Stimulated activated CD4-positive, alpha-beta T cell treated with anti-CD3 and anti-CD28 coated beads, Interleukin-2, amount 100 ng/mL, for 24 hours (primary cell): ENCODE measurements around the gene CECR2.

Experiments used
- DNase-seq, 2 donors: peaks; one replicate each; pipeline ENCODE4 v3.0.0-alpha.2; 2020

Gene CECR2

DNA sequence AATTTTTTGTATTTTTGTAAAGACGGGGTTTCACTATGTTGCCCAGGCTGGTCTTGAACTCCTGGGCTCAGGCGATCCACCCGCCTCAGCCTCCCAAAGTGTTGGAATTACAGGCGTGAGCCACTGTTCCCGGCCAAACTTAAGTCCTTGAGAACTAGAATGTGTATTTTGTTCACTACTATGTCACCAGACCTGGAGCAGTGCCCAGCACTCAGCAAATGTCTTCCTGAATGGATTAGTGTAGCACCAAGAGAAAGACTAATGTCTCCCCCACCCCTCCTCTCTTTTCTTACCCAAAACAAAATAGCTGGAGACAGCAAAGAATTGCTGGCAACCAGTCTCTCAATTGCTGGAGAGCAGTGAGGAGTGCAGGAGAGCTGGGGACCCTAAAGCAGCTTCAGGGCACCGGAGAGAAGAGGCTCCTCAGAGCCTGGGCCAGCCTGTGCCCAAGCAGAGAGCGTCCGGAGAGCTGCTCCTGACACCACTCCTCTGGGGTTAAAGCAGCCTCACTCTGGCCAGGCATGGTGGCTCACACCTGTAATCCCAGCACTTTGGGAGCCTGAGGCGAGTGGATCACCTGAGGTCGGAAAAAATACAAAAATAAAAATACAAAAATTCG, 209.0 kb downstream of the CECR2 start:
- DNase-seq, result no peak

DNA sequence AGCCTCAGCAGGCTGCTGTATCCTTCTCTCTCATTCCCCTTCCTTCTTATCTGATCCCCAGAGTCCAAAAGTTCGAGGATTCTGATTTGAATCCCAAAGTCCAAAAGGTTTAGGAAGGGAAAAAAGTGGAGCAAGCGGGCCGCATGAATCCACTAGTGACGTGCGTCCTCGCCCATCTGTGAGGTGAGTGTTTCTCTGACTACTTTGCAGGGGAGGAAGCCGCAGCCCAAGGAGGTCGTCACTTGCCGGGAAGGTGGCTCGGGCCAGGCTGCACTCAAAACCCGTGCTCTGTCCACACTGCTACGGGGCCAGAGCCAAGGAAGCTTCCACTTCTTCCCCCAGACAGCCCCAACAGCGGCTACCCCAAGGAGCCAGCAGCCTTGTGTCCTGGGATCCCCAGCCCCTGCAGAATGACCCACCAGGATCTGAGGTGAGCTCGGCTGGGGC, 210.3 kb downstream of the CECR2 start:
- DNase-seq, result no peak

DNA sequence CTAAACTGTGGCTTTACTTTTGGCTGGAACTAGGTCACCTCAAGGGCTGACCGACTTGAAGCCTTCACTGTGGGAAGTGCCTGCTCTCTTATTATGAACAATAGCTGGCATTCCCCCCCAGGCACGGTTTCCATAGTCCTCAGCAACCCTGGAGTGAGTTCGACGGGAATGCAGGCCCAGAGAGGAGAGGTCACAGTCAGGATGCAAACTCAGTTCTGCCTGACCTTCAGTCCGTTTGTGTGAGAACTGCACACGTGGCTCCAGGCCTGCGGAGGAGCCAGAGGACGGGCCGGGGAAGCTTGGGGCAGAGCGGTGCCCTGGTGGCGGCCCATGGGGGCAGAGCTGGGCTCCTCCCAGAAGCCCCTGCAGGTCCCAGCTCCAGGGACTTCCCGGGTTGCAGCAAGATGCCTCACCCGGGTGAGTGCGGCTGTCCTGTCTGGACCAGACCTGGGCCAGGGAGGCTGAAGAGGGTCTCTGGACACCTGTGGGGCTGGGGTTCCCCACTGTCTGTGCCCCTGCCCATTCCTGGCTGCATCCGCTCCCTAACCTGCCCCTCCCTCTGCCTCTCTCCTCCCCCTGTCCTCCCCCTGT, 211.3 kb downstream of the CECR2 start:
- no peak for DNase-seq

DNA sequence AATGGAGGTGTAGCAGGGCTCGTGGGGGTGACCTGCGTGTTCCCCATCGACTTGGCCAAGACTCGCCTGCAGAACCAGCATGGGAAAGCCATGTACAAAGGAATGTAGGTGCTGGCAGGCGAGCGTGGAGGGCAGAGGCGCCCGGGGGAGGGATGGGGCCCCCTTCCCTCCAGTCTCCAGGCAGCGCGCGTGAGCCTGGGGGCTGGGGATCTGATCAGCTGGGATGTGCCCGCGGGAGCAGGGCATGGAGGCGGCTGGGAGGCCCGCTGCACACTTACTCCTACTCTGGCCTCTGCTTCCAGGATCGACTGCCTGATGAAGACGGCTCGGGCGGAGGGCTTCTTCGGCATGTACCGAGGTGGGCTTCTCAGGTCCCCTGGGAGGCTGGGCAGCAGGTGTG, 211.8 kb downstream of the CECR2 start:
- DNase-seq, result no peak

DNA sequence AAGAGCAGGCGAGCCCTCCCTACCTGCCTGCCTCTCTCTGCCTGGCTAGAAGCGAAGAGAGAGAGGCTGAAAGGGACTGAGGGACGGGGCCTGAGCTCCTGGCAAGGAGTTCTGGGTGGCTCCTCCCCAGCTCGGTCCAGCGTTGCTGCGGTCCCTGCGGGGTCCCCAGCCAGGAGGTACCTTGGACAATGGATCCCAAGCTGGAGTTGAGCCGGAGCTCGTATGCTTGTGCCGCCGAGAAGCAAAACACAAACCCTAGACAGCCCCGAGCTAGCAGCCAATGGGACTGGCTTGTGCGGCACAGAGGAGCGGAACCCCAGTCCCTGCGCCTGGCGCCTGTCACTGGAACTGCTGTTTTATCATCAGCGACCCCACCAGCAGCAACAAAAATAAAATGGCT, 212.4 kb downstream of the CECR2 start:
- DNase-seq, result no peak

DNA sequence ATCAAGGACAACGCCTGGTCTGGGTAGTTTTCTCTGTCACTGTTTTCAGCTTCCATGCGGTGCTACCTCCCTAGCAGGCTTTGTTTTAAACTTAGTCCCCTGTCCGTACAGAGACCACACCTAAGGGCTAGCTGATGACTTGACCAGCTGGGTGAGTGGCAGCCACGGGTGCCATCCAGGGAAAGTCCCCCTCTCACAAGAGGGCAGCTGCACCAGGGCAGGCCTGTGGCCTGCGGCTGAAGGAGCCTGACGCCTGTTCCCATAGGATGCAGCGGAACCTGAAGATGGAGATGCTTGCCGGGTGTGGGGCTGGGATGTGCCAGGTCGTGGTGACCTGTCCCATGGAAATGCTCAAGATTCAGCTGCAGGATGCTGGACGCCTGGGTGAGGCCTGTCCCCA, 213.9 kb downstream of the CECR2 start:
- DNase-seq, result no peak

DNA sequence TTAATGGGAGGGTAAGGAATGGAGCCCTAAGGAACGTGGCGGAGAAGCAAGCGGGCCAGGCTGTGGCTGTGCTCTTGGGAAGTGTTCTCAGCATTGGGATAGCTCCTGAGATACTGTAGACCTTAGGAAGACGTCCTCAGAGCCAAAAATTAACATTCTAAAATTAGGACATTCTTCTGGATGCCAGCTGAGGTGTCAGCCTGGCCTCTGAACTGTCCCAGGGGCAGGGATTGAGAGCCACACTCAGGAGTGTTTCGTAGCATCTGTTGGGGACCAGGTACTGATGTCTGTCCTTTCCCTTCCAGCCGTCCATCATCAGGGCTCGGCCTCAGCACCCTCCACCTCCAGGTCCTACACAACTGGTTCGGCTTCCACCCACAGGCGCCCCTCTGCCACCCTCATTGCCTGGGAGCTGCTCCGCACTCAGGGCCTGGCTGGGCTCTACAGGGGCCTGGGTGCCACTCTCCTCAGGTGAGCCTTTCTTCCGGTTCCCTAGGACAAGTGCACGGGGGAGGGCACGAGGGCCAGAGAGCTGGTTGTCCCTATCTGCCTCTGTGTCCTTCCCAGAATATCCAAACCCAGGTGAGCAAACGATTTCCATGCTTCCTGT, 217.7 kb downstream of the CECR2 start:
- DNase-seq, result no peak

DNA sequence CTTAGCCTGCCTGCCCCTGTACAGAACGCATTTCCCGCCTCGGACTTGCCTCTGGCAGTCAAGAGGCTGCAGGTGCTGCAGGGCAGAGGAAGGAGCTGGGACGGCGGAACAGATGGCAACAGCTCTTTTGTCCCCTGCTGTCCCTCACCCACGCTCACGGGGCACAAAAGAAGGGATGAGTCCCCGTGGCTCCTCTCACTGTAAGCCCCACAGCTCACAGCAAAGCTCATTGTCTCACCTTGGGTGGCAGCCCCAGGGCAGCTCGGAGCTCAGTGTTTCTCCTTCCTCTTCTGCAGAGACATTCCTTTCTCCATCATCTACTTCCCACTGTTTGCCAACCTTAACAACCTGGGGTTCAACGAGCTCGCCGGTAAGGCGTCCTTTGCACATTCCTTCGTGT, 218.4 kb downstream of the CECR2 start:
- no peak for DNase-seq

DNA sequence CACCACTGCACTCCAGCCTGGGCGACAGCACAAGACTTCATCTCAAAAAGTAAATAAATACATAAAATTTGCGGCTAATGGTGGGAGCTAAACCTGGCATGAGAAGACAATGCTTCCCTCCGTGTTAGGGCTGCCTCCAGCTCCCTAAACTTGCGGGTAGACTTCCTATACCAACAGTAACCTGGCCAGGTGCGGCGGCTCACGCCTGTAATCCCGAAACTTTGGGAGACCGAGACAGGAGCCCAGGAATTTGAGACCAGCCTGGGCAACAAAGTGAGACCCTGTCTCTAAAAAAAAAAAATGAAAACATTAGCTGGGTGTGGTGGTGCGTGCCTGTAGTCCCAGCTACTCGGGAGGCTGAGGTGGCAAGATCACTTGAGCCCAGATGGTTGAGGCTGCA, 219.3 kb downstream of the CECR2 start:
- no peak for DNase-seq

DNA sequence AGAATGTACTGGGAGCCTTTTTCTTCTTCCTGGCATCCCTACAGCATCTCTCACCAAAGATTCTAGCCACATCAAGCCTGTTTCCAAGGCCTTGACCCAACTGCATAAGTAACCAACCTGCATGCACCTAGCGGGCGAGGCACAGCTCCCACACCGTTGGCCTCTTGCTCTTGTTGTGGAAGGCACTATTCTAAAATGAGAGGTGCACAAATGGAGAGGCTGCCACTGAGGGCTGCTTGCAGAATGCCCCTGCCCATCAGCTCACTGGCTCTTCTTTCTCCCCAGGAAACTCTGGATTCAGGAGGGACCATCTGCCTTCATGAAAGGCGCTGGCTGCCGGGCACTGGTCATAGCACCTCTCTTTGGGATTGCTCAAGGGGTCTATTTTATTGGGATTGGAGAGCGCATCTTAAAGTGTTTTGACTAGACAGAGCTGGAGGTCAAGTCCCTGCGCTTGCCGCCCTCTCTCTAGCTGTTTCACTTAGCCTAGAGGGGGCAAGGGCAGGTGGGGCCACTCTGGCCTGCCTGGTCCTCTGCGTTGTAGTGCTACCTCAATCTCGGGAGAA, 220.6 kb downstream of the CECR2 start:
- DNase-seq, result no peak

DNA sequence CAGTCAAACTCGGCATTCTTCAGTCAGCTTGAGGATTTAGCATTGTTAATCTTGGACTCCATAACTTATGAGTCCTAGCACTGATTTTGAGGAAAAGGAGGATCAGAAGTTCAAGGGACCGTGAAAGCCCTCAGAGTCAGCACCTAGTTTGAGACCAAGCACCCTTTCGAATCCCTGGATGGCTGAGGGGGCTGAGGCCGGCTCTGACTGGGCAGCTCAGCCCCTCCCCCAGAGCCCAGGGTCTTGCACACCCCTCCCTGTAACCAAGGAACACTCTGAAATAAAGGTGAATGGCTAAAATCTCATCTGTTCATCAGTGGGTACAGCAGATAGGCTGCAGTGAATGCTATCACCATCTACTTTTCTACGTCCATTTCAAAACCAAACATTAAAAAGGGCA, 221.3 kb downstream of the CECR2 start:
- DNase-seq, result no peak

DNA sequence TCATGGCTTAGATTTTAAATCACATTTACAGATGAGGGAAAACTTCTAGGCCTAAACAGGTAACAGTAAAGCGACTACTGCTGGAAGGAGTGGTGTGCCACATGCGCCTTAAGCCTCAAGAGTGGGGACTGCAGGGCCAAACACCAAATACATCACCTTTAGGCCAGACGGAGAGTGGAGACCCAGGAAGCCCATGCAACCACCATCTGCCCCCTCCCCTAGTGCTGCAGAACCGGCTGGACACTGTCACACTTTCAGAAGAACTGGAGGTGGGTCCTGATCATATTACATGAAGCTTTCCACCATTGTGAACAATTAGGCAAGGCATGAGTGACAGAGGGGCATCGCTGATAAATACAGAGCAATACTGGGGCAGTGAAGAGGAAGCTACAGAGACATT, 222.9 kb downstream of the CECR2 start:
- DNase-seq, result no peak

DNA sequence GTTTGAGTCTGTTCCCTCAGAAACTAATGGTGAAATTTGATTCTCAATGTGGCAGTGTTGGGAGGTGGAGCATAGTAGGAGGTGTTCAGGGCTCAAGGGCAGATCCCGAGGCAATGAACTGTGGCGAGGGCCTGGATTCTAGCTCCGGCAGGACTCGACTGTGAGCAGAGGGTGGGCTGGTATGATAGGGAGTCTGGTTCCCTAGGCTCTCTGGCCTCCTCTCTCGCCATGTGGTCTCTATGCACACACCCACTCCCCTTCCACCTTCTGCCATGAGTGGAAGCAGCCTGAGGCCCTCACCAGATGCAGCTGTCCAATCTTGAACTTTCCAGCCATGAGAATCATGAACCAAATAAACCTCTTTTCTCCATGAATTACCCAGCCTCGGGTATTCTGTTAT, 227.0 kb downstream of the CECR2 start:
- no peak for DNase-seq

DNA sequence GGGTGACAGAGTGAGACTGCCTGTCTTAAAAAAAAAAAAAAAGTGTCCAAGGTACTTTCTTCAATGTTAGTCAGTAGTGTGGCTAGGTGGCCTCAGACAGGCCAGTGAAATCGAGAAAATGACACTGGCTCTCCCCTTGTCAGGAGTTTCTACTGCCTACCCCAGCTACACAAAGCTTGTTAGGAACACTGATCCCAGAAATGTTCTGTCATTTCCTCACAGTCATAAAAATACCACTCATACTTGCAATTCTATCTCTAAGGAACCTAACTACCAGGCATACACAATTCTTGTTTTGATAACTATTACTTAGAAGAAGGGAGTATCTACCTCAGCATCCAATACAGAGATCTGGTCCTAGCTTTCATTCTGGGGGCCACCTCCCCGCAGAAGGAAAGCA, 228.0 kb downstream of the CECR2 start:
- DNase-seq, result no peak

DNA sequence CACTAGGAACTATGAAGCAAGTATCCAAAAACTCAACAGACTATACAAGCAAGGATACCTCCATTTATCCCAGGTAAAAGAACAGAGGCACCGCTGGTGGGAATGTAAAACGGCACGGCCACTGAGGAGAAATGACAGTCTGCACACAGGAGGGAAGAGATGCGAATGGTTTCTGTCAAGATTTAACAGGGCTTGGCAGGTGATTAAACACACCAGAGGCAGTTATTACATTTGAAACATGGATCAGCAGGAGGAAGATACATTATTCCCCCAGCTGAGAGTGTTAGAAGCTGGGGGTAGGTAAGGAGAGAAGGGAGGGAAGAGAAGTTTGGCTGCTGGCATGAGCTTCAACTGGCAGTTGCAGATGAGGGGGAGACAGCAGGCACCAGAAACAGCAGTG, 229.1 kb downstream of the CECR2 start:
- DNase-seq, result no peak

DNA sequence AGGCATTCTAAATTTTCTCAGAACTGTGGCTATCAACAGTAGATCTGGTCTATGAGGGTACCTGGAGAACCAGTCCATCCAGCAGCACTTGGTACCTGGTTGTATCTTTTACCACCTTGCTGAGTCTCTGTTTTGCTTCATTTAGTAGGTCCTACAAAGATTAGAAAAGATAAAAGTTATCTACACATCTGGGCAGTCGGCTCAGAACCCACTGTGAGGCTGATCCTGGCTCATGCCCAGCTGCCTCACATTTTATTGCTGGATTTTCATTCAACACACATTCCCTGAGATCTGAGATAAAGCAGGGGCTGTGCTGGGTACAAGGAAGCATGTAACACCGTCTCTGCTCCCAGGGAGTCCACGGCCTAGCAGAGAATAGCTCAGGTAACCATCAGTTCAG, 231.8 kb downstream of the CECR2 start:
- no peak for DNase-seq

DNA sequence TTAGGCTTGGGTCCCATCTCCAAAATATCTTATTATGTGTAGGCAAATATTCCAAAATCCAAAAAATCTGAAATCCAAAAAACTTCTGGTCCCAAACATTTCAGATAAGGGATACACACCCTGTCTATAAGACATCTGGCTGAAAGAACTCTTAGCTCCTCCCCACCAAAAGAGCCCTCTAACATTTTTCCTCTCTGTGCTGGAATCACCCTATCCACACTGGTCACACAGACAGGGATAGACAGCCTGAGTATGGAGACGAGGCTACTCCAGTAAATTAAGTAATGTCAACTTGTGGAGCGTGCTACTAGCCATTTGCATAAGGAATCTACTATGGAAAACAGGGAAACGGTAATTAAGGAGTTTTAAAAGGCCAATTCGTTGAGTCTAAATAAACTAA, 234.4 kb downstream of the CECR2 start:
- no peak for DNase-seq

DNA sequence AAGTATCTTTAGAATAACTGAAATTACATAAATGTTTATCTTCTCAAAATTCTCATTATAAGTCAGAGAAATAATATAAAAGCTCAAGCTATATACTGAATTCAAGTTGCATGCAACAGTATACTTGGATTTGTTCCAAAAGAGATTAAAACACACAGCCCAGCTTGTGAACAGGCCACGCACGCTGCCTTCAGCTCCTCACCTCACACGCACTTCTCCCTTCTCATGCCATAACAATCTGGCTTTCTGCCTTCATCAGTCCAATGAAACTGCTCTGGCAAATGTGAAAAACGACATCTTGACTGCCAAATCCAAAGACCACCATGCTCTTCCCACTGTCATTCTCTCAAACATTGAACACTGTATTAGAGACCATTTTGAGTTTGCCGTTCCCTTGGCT, 237.2 kb downstream of the CECR2 start:
- no peak for DNase-seq
